Hematopoietic multipotent progenitor cell treated with erythropoietin and hydrocortisone succinate and interleukin-3 and kit ligand, for 17 days (in vitro differentiated cells): ENCODE data around the gene SYNE4.
"Not testable (repeated sequence)": the region's sequence is repeated elsewhere in the genome, so short reads cannot be mapped to it uniquely, and the experiment has no call there.

Source experiments
- DNase-seq: peaks from one replicate; pipeline ENCODE4 v3.0.0-alpha.2; 2015; ENCODE audit warnings: low spot score

SYNE4 gene, protein sequence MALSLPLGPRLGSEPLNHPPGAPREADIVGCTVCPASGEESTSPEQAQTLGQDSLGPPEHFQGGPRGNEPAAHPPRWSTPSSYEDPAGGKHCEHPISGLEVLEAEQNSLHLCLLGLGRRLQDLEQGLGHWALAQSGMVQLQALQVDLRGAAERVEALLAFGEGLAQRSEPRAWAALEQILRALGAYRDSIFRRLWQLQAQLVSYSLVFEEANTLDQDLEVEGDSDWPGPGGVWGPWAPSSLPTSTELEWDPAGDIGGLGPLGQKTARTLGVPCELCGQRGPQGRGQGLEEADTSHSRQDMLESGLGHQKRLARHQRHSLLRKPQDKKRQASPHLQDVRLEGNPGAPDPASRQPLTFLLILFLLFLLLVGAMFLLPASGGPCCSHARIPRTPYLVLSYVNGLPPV

DNA sequence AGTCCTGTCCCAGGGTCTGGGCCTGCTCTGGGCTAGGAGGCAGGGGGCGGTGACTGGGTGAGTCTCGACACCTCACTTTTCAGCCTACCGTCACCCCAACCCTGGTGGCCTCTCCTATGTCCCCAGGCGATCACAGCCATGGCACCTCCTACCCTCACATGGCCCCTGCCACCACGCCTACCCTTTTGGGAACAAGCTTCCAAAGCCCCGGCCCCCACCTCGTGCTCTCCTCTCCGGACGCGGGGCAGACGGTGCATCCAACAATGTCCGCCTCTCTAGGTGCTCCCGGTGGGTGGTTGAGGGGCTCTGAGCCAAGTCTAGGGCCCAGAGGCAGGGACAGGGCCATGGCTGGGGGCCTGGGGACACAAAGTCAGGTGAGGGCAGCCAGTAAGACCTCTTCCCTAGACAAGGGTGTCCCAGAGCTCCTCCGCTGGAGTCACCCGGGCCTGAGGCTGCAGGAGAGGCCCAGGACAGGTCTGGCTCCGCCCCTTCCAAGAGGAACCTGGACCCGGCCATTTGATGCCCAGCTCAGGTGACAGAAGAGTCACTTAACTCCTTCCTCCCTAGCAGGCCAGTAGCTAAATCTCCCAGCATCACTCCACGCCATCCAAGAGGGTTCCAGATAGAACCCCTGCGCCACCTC is at the start of gene SYNE4:
SYNE4 (minus strand) TSS at position 478 of the 643 bp plus-strand sequence; CDS start at position 346, 132 bp downstream.
- DNase-seq, result no peak

DNA sequence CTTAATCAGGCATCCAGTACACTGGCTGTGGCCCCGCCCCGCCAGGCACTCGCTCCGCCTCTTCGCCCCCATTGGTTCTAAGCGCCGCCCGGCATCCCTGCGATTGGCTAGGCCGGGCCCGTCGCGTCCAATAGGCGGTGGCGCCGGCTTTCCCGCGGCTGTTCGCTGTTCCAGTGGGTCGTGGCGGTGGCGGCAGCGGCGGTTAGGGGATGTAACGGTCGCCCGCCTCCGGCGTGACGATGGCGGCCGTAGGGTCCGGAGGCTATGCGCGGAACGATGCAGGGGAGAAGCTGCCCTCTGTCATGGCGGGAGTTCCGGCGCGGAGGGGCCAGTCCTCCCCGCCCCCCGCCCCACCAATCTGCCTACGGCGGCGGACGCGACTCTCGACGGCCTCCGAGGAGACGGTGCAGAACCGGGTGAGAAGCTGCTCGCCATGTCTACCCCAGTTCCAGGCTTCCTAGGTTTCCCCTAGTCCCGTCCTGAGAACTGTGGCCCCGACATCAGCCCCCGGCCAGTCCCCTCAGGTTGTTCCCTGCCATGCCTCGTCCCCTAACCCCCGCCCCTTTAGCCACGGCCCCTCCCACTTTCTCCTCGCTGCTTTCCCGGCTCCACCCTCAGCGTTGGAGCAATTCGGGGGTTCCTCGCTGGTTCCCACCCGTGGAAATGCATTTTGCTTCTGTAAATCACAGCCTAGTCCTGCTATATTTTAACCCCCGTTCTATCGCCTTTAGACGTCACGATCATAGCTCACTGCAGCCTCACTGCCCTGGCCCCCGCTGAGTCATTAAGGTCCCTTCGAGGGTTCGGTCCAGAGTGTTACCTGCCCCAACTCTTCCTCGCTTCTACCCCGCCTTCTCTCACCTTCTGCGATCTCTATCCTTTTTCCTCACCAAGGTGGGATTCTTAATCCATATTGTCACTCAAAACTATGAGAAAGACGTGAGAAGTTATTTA is 46.4 kb upstream of the SYNE4 start, which contains the start of gene WDR62:
WDR62 (plus strand) TSS at position 165 of the 954 bp plus-strand sequence; CDS start at position 240, 75 bp downstream.
- no peak for DNase-seq

DNA sequence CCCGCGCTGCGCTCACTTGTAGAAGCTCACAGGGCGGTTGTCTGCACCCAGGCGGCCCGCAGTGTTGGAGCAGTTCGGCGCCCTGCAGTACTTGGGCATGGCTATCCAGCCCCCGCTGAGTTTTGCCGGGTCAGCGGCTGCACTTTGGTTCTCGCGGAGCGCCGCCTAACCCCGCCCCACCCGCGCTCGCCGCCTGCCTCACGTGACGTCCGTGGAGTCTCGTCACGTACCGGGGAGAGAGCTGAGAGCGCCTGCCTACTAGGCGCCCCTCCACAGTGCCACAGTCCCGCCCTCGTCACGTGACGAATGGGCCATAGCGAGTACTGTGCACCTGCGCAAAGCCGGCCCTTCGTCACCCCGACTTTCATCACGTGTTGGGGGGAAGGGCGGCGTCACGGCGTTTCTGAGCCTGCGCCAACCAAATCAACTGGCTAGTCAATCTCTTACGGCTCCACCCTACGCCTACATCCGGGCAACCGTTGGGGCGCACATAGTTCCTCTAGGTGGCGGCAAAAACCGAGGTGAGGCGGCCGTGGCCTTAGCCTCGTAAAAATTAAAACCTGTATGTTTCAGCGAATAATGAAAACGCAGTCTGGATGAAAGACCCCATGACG is 45.6 kb upstream of the SYNE4 start, which contains the start of gene THAP8:
THAP8 (minus strand) TSS at position 167 of the 614 bp plus-strand sequence; CDS start at position 99, 68 bp downstream.
- DNase-seq, result peak; percentile 100

DNA sequence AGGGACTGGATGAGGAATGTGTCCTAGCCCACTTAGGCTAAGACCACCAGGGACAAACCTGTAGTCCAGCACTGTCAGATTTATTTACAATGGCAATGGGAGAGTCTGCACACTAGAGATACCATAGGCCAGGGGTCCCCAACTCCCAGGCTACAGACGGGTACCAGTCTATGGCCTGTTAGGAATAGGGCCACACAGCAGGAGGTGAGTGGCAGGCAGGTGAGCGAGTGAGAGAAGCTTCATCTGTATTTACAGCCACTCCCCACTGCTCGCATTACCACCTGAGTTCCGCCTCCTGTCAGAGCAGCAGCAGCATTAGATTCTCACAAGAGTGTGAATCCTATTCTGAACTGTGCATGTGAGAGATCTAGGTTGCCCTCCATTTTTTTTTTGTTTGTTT is 43.0 kb upstream of the SYNE4 start:
- no peak for DNase-seq

DNA sequence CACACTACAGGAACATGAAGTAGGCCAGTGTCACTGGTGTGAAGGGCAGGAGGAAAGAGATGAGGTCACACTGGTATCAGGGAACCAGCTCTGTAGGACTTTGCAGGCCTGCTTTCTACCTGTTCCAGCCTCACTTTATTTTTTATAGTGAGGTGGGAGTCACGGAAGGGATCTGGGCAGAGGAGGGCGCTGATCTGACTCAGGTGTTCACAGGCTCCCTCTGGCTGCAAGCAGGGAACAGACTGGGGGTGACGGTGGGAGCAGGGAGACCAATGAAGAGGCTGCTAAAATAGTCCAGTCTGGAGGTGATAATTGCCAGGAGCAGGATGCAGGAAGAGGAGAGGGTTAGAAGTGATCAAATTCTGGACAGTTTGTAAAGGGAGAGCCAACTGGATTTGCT is 42.6 kb upstream of the SYNE4 start:
- DNase-seq, result no peak

DNA sequence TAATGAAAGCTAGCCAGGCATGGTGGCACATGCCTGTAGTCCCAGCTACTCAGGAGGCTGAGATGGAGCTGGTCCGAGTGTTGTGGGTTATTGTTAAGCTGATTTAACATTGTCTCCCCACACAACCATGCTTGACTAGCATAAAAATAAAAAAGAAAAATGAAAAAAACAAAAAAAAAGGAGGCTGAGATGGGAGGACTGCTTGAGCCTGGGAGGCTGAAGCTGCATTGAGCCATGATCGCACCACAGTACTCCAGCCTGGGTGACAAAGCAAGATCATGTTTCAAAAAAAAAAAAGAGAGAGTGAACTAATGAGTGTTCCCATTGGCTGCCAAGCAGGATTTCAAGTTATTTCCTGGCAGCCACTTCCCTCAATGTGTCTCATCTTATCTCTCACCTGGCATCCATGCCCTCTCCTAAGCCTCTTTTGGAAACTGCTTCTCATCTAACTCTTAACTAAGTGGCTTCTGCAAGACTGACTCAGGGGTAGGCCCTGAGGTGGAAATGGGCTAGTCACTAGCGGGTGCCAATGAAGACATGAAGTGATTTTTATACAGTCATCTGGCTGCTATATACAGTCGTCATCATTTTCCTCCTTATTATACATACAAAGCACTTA is 40.6 kb upstream of the SYNE4 start:
- no peak for DNase-seq

DNA sequence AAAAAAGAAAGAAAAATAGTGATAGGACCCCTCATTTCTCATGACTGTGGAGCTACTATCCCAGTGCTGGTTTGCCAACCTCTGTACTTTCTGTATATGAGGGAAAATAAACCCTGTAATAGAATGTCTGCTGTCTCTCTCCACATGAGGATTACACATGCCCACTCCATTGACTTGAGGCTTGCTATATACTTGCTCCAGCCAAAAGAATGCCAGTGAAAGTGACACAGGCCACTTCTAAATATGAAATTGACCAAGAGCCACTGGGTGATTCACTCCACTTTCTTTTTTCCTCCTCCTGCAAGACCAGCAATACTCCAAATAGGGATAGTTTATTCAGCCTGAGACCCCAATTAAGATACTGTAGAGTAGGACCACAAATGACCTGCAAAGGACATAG is 39.2 kb upstream of the SYNE4 start:
- no peak for DNase-seq

DNA sequence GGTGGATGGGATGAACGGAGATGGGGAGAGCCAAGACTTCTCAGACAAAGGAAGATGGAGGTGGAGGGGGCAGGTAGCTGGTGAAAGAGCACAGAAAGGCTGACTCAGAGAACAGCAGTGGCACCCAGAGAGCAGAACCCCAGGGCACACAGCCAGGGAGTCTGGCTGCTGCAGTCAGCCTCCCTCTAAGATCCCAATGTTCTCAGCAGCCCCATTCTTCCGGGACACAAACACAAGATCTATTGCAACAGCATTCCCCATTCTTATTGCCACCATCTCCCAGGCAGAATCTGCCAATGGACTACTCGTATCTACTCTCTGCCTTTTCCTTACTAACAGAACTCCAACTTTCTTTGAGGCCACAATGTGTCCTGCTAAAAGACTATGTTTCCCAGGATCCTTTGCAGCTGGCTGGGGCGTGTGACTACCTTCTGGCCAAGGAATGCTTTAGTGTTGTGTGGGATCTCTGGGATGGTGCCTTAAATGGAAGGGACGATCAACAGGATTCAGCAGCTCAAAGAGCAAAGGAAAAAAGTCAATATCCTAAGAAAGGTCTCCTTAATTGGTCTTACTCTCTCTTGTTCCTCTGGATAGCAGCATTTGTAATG is 37.9 kb upstream of the SYNE4 start:
- no peak for DNase-seq

DNA sequence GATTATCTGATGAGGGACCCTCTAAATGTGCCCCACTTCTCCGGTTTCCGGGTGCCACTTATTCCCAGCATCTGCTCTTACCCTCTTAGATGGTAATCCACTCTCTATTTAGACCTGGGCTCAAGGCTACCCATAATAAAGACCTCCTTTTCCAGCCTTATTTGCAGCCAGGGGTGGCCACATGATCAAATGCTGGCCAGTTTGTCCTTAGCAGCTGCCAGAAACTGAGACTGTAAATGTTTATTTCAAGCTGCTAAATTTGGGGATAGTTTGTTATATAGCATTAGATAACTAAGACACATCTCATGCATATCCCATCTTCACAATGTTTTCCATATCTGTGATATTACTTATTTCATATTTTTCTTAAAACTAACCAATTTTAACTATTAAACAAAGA is 35.3 kb upstream of the SYNE4 start:
- no peak for DNase-seq

DNA sequence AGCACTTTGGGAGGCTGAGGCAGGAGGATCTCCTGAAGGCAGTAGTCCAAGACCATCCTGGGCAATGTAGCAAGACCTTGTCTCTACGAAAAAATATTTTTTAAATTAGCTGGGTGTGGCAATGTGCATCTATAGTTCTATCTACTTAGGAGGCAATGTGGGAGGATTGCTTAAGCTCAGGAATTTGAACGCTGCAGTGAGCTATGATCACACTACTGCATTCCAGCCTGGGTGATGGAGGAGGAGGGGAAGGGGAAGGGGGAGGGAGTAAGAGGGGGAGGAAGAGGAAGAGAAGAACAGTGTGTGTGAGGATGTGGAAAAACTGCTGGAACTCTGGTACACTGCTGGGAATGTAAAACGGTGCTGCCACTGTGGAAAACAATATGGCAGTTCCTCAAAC is 33.2 kb upstream of the SYNE4 start:
- no peak for DNase-seq

DNA sequence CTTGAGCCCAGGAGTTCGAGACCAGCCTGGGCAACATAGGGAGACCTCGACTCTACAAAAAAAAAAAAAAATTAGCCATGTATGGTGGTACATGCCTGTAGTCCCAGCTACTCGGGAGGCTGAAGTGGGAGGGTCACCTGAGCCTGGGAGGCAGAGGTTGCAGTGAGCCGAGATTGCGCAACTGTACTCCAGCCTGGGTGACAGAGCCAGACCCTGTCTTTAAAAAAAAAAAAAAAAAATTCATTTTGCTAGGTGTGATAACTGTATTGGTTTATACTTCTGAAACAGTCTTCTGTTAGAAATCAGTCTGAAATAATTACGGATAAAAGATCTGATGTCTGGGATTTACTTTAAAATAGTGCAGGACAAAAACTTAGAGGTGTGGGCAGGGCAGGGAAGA is 32.5 kb upstream of the SYNE4 start:
- DNase-seq, result not testable (repeated sequence)

DNA sequence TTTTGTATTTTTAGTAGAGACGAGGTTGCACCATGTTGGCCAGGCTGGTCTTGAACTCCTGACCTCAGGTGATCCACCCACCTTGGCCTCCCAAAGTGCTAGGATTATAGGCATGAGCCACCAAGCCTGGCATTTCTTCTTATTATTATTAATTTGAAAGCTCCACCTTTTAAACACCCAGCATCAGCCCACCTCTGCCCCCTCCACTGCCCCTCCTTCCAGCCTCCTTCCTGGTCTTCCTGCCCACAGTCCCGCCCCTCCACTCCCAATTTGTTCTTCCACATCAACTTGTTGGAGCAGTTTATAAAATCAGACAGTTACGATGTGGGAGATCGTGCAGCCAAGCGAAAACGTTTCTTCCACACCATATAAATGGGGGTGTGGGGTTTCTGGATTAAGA is 31.9 kb upstream of the SYNE4 start:
- no peak for DNase-seq

DNA sequence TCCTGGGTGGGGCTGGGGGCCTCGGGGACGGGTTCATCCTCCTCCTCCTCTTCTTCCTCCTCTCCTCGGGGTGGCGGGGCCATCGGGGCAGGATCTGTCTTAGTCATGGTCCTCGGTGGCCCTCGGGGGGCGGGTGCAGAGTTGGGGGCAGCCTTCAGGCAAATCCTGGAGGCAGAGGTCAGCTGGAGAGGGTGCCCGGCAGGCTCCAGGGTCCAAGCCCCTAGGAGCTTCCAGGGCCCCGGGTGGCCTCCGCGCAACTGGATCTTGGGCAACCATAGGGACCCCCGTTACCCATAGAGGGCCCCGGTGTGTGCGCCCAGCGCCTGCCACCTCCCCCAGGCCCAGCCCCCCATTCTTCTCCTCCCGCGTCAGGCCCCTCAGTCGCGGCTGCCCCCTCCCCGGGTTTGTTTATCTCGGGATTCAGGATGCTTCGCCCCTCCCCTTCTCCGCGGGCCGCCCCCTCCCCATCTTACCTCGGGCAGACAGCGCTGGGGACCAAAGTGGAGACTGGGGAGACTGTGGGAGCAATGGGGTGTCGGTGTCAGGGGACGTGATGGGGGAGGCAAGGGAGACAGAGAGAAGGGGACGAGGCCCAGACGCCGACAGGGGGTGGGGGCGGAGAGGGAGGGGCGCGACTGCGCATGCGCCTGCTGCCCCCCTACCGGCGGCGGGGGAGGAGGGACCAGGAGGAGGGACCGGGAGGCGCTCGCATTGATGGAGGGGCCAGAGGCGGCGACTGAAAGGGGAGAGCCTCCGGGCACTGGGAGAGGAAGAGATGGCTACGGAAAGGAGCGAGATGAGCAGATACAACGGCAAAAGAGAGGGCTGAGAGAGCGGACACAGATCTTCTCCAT is 23.9 kb upstream of the SYNE4 start, which contains the start of gene CLIP3:
CLIP3 (minus strand) TSS at position 623 of the 854 bp plus-strand sequence; CDS start at position 107, 516 bp downstream.
- DNase-seq, result no peak

DNA sequence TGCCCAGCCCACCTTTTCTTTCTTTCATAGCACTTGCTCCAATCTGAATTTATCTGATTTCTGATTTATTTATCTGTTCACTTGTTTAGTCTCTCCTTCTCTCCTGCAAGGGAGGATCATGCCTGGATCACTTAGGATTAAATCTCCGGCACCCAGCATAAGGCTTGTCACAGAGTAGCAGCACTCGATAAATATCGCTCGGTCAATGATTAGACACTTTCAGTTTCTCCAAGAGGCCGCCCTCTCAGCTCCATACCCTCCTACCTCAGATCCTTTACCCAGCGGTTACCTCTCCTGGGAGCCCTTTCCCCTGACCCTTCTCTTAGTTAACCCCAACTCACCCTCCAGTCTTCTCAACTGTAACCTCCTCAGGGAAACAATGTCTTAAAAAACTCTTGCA is 22.7 kb upstream of the SYNE4 start:
- no peak for DNase-seq

DNA sequence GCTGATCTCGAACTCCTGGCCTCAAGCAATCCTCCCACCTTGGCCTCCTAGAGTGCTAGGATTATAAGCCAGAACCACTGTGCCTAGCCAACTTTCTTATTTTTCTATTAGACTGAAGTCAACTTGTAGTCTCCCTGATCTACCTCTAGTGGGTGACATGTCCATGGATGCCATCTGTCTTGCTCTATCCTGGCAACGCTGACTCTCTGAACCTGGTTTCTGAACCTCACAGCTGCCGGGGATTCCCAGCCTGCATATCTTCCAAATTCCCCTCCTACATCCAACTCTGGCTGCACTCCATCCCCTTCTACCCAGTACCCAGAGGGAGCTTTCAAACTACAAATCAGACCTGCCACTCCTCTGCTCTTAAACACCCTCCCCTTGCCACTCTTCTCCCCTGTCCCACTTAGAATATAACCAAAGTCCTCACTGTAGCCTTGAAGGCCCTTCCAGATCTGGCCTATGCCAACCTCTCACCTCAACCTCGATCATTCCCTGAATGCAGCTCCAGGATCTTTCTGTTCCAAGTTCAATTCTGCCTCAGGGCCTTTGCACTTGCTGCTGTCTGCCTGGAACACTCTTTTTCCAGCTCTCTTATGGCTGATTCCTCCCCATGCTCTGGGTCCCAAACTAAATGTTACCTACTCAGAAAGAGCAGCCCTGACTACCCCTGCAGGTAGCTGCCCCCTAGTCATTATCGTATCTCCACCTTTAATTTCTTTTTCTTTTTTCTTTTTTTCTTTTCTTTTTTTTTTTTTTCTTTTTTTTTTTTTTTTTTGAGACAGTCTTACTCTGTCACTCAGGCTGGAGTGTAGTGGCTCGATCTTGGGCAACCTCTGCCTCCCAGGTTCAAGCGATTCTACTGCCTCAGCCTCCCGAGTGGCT is 21.9 kb upstream of the SYNE4 start:
- no peak for DNase-seq

DNA sequence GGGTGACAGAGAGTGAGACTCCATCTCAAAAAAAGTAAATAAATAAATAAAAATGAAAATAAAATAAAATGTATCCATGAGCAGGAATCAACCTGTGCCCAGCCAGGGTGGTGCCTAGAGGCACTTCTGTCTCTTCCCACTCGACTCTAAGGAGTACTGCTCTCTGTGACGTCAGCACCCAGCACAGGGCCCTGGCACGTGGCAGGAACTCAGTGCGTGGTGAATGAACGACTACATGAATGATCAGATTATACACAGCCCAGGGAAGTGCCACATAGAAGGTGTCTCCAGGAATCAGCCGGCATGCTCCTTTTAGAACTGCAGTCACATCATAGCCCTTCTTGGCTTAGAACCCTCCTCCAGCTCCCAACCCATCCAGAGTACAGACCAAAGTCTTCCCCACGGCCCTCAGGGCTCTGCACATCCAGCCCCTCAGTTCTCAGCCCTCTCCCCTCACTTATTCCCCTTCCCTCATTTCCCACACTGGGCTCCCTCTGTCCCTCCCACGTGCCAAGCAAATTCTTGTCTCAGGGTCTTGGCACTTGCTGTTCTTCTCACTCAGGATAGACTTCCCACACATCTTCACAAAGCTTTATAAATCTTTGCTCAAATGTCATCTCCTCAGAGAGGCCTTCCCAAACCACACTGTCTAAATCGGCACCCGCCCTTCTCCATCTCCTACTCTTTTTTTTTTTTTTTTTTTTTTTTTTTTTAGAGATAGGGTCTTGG is 19.9 kb upstream of the SYNE4 start:
- no peak for DNase-seq

DNA sequence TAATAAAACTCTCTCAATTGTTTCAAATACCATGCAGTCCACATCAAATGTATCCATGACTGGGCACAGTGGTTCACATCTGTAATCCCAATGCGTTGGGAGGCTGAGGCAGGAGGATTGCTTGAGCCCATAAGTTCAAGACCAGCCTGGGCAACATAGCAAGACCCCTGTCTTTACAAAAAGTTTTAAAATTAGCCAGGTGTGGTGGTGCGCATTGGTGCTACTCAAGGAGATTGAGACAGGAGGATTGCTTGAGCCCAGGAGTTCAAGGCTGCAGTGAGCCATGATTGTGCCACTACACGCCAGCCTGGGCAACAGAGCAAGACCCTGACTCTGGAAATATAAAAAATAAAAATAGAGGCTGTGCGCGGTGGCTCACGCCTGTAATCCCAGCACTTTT is 19.1 kb upstream of the SYNE4 start:
- no peak for DNase-seq
